Retina (tissue), 1 donor: ENCODE measurements around the gene SPG21.

Experiments
- DNase-seq: peaks from one replicate; pipeline ENCODE4 v3.0.0-alpha.2; 2016

Gene SPG21

GRCh38 chr15:64938192-64938591 is 51.5 kb downstream of the SPG21 start:
- DNase-seq: no peak

- no peak for DNase-seq
Measured at GRCh38 chr15:64934023-64934422, 55.7 kb downstream of the SPG21 start.

- DNase-seq: no peak
Measured at GRCh38 chr15:64931381-64931780, 58.3 kb downstream of the SPG21 start.

- DNase-seq: no peak
Measured at GRCh38 chr15:64930778-64931371, 58.8 kb downstream of the SPG21 start.

- DNase-seq: no peak
Measured at GRCh38 chr15:64930019-64930652, 59.6 kb downstream of the SPG21 start.

GRCh38 chr15:64928626-64929220 is 61.0 kb downstream of the SPG21 start:
- DNase-seq: no peak

- no peak for DNase-seq
Measured at GRCh38 chr15:64926661-64927060, 63.1 kb downstream of the SPG21 start.

- DNase-seq: no peak
Measured at GRCh38 chr15:64925335-64926330, 64.1 kb downstream of the SPG21 start.

GRCh38 chr15:64923546-64923945 is 66.2 kb downstream of the SPG21 start:
- DNase-seq: no peak

- DNase-seq: no peak
Measured at GRCh38 chr15:64921711-64922110, 68.0 kb downstream of the SPG21 start.

- no peak for DNase-seq
Measured at GRCh38 chr15:64919721-64920120, 70.0 kb downstream of the SPG21 start.

- no peak for DNase-seq
Measured at GRCh38 chr15:64917211-64917610, 72.5 kb downstream of the SPG21 start.

- DNase-seq: no peak
Measured at GRCh38 chr15:64916365-64916764, 73.3 kb downstream of the SPG21 start.

- DNase-seq: no peak
Measured at GRCh38 chr15:64915518-64916227, 74.0 kb downstream of the SPG21 start.
